ENCODE measurements around the gene SKOR2.
"Not testable (repeated sequence)": the region's sequence is repeated elsewhere in the genome, so short reads cannot be mapped to it uniquely, and the experiment has no call there.

SKOR2 gene

DNA sequence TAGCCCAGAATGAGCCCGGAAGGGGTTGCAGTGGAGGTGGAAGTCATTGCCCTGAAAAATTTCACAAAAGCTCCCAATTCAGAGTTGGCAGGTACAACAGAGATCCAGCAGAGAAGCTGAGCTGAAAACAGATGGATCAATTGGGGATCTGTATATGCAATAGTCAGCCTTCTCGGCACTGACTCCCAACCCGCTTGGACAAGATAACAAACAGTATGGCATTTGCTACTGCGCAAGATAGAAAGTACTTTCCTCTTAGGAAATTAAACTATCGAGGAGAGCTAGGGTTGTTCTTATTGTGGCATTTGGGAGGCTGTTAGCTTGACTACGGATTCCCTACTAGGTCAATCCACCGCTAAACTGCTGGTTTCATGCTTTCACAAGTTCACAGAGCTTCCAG lies 63.7 kb downstream of the SKOR2 start:
- H3K36me3 ChIP-seq (ENCODE audit: control insufficient read depth, insufficient read depth, low read length) = no peaks in the 10 kb centered on the region
- no peaks in the 10 kb centered on the region for H3K9me3 ChIP-seq (ENCODE audit: control insufficient read depth, insufficient read depth, low read length)
- DNase-seq (ENCODE audit: low read depth, low spot score) = no peak
- WGBS (ENCODE audit: insufficient coverage, insufficient read length) = no CpG with 5 or more reads among the region's 7 CpGs
- no peak overlapping the region for H3K4me3 ChIP-seq (ENCODE audit: low read length)
- no peak overlapping the region for H3K27ac ChIP-seq (ENCODE audit: low read length)
- no peaks in the 10 kb centered on the region for H3K4me1 ChIP-seq (ENCODE audit: control insufficient read depth, insufficient read depth, low read length)
- no peaks in the 10 kb centered on the region for H3K27me3 ChIP-seq (ENCODE audit: control insufficient read depth, insufficient read depth, low read length)

- H3K4me1 ChIP-seq (ENCODE audit: control insufficient read depth, insufficient read depth, low read length) = no peaks in the 10 kb centered on the region
- no peak overlapping the region for H3K4me3 ChIP-seq (ENCODE audit: low read length)
- H3K36me3 ChIP-seq (ENCODE audit: control insufficient read depth, insufficient read depth, low read length) = no peaks in the 10 kb centered on the region
- H3K27me3 ChIP-seq (ENCODE audit: control insufficient read depth, insufficient read depth, low read length) = no peaks in the 10 kb centered on the region
- no peak overlapping the region for H3K27ac ChIP-seq (ENCODE audit: low read length)
- no CpG with 5 or more reads among the region's 5 CpGs for WGBS (ENCODE audit: insufficient coverage, insufficient read length)
- no peaks in the 10 kb centered on the region for H3K9me3 ChIP-seq (ENCODE audit: control insufficient read depth, insufficient read depth, low read length)
- no peak for DNase-seq (ENCODE audit: low read depth, low spot score)
Observed at GRCh38 chr18:47184419-47185050, 66.9 kb downstream of the SKOR2 start.

GRCh38 chr18:47182156-47182555 lies 69.3 kb downstream of the SKOR2 start:
- not testable (repeated sequence) for H3K4me3 ChIP-seq (ENCODE audit: low read length); H3K27ac ChIP-seq (ENCODE audit: low read length); DNase-seq (ENCODE audit: low read depth, low spot score); H3K9me3 ChIP-seq (ENCODE audit: control insufficient read depth, insufficient read depth, low read length); H3K36me3 ChIP-seq (ENCODE audit: control insufficient read depth, insufficient read depth, low read length); H3K4me1 ChIP-seq (ENCODE audit: control insufficient read depth, insufficient read depth, low read length); H3K27me3 ChIP-seq (ENCODE audit: control insufficient read depth, insufficient read depth, low read length)
- no CpG with 5 or more reads among the region's 5 CpGs for WGBS (ENCODE audit: insufficient coverage, insufficient read length)

DNA sequence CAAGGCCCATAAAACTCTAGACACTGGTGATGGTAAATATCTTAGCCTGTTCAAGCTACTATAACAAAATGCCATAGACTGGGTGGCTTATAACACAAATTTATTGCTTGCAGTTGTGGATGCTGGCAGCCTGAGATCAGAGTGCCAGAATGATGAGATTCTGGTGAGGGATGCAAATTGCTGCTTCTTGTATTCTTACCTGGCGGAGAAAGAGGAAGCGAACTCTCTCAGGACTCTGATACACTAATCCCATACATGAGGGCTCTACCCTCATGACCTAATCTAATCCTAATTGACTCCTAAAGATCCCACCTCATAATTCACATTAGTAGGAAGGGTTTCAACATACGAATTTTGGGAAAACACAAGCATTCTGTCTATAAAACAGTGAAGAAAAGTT lies 70.7 kb downstream of the SKOR2 start:
- no peak for DNase-seq (ENCODE audit: low read depth, low spot score)
- H3K9me3 ChIP-seq (ENCODE audit: control insufficient read depth, insufficient read depth, low read length) = no peaks in the 10 kb centered on the region
- WGBS (ENCODE audit: insufficient coverage, insufficient read length) = no CpG with 5 or more reads among the region's 3 CpGs
- H3K4me1 ChIP-seq (ENCODE audit: control insufficient read depth, insufficient read depth, low read length) = no peaks in the 10 kb centered on the region
- no peaks in the 10 kb centered on the region for H3K27me3 ChIP-seq (ENCODE audit: control insufficient read depth, insufficient read depth, low read length)
- H3K27ac ChIP-seq (ENCODE audit: low read length) = no peak overlapping the region
- H3K4me3 ChIP-seq (ENCODE audit: low read length) = no peak overlapping the region
- no peaks in the 10 kb centered on the region for H3K36me3 ChIP-seq (ENCODE audit: control insufficient read depth, insufficient read depth, low read length)

- WGBS (ENCODE audit: insufficient coverage, insufficient read length) = no CpG with 5 or more reads among the region's 4 CpGs
- DNase-seq (ENCODE audit: low read depth, low spot score) = no peak
- Histone ChIP-seq H3K9me3 (ENCODE audit: control insufficient read depth, insufficient read depth, low read length) (no peaks in the 10 kb centered on the region), H3K27ac (ENCODE audit: low read length) (no peak overlapping the region), H3K27me3 (ENCODE audit: control insufficient read depth, insufficient read depth, low read length) (no peaks in the 10 kb centered on the region), H3K4me3 (ENCODE audit: low read length) (no peak overlapping the region), H3K4me1 (ENCODE audit: control insufficient read depth, insufficient read depth, low read length) (peaks cover 1% of the 10 kb centered on the region; the same call in 1 of the 2 replicates), H3K36me3 (ENCODE audit: control insufficient read depth, insufficient read depth, low read length) (no peaks in the 10 kb centered on the region)
Observed at GRCh38 chr18:47179520-47179919, 71.9 kb downstream of the SKOR2 start.

GRCh38 chr18:47175898-47176575 lies 75.4 kb downstream of the SKOR2 start, which contains the start of gene IER3IP1:
IER3IP1 (minus strand) TSS chr18:47176364; CDS start chr18:47176277, 87 bp downstream.
- Histone ChIP-seq H3K9me3 (ENCODE audit: control insufficient read depth, insufficient read depth, low read length) (no peaks in the 10 kb centered on the region), H3K27me3 (ENCODE audit: control insufficient read depth, insufficient read depth, low read length) (no peaks in the 10 kb centered on the region), H3K27ac (ENCODE audit: low read length) (no peak within 1 kb of the TSS), H3K36me3 (ENCODE audit: control insufficient read depth, insufficient read depth, low read length) (no peaks in the 10 kb centered on the region), H3K4me1 (ENCODE audit: control insufficient read depth, insufficient read depth, low read length) (peaks cover 3% of the 10 kb centered on the region; the same call in 1 of the 2 replicates), H3K4me3 (ENCODE audit: low read length) (peak within 1 kb of the TSS; percentile 76)
- no CpG with 5 or more reads among the region's 48 CpGs for WGBS (ENCODE audit: insufficient coverage, insufficient read length)
- DNase-seq (ENCODE audit: low read depth, low spot score) = peak; percentile 61

- WGBS (ENCODE audit: insufficient coverage, insufficient read length) = no CpG with 5 or more reads among the region's 24 CpGs
- peaks cover 3% of the 10 kb centered on the region; the same call in 1 of the 2 replicates for H3K4me1 ChIP-seq (ENCODE audit: control insufficient read depth, insufficient read depth, low read length)
- no peaks in the 10 kb centered on the region for H3K9me3 ChIP-seq (ENCODE audit: control insufficient read depth, insufficient read depth, low read length)
- no peaks in the 10 kb centered on the region for H3K36me3 ChIP-seq (ENCODE audit: control insufficient read depth, insufficient read depth, low read length)
- H3K27me3 ChIP-seq (ENCODE audit: control insufficient read depth, insufficient read depth, low read length) = no peaks in the 10 kb centered on the region
- no peak for DNase-seq (ENCODE audit: low read depth, low spot score)
- no peak overlapping the region for H3K27ac ChIP-seq (ENCODE audit: low read length)
- H3K4me3 ChIP-seq (ENCODE audit: low read length) = peak overlapping the region; percentile 76; the same call in 1 of the 2 replicates
Observed at GRCh38 chr18:47175283-47175897, 76.1 kb downstream of the SKOR2 start.

- WGBS (ENCODE audit: insufficient coverage, insufficient read length) = no CpG with 5 or more reads among the region's 13 CpGs
- Histone ChIP-seq H3K4me1 (ENCODE audit: control insufficient read depth, insufficient read depth, low read length) (peaks cover 3% of the 10 kb centered on the region; the same call in 1 of the 2 replicates), H3K27me3 (ENCODE audit: control insufficient read depth, insufficient read depth, low read length) (no peaks in the 10 kb centered on the region), H3K4me3 (ENCODE audit: low read length) (no peak overlapping the region), H3K36me3 (ENCODE audit: control insufficient read depth, insufficient read depth, low read length) (no peaks in the 10 kb centered on the region), H3K27ac (ENCODE audit: low read length) (no peak overlapping the region), H3K9me3 (ENCODE audit: control insufficient read depth, insufficient read depth, low read length) (no peaks in the 10 kb centered on the region)
- no peak for DNase-seq (ENCODE audit: low read depth, low spot score)
Observed at GRCh38 chr18:47174545-47175116, 76.8 kb downstream of the SKOR2 start.

DNA sequence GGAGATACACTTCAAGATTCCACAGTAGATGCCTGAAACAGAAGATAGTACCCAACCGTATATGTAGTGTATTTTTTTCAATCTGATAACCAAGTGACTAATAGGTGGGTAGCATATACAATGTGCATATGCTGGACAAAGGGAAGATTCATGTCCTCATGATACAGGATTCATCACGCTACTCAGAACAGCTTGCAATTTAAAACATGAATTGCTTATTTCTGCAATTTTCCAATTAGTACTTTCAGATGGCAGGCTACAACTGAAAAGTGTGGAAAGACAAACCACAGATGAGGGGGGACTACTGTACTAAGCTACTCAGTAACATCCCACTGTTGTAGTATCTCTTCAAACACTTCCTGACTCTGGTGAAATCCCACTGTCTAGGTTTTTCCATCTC lies 79.0 kb downstream of the SKOR2 start:
- H3K36me3 ChIP-seq (ENCODE audit: control insufficient read depth, insufficient read depth, low read length) = no peaks in the 10 kb centered on the region
- H3K27me3 ChIP-seq (ENCODE audit: control insufficient read depth, insufficient read depth, low read length) = no peaks in the 10 kb centered on the region
- H3K4me1 ChIP-seq (ENCODE audit: control insufficient read depth, insufficient read depth, low read length) = peaks cover 3% of the 10 kb centered on the region; the same call in 1 of the 2 replicates
- H3K9me3 ChIP-seq (ENCODE audit: control insufficient read depth, insufficient read depth, low read length) = no peaks in the 10 kb centered on the region
- H3K4me3 ChIP-seq (ENCODE audit: low read length) = no peak overlapping the region
- H3K27ac ChIP-seq (ENCODE audit: low read length) = no peak overlapping the region
- DNase-seq (ENCODE audit: low read depth, low spot score) = no peak
- no CpG with 5 or more reads among the region's 2 CpGs for WGBS (ENCODE audit: insufficient coverage, insufficient read length)

DNA sequence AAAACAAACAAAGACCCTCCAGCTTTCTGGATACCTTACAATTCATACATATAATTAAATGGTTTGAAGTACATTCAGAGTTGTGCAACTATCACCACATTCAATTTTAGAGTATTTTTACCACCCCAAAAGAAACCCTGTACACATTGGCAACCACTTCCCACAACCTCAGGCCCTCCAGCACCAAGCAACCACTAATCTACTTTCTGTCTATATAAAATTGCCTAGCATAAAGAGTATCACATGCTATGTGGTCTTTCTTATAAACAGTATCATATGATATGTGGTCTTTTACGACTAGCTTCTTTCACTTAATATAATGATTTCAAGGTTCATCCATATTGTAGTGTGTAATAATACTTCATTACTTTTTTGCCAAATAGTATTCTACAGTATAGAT lies 82.5 kb downstream of the SKOR2 start:
- H3K4me3 ChIP-seq (ENCODE audit: low read length) = no peak overlapping the region
- DNase-seq (ENCODE audit: low read depth, low spot score) = no peak
- no peaks in the 10 kb centered on the region for H3K9me3 ChIP-seq (ENCODE audit: control insufficient read depth, insufficient read depth, low read length)
- no peaks in the 10 kb centered on the region for H3K27me3 ChIP-seq (ENCODE audit: control insufficient read depth, insufficient read depth, low read length)
- no CpG with 5 or more reads among the region's 1 CpG for WGBS (ENCODE audit: insufficient coverage, insufficient read length)
- H3K4me1 ChIP-seq (ENCODE audit: control insufficient read depth, insufficient read depth, low read length) = no peaks in the 10 kb centered on the region
- no peaks in the 10 kb centered on the region for H3K36me3 ChIP-seq (ENCODE audit: control insufficient read depth, insufficient read depth, low read length)
- no peak overlapping the region for H3K27ac ChIP-seq (ENCODE audit: low read length)
